Measurements from ENCODE around the gene MFAP2.

DNA sequence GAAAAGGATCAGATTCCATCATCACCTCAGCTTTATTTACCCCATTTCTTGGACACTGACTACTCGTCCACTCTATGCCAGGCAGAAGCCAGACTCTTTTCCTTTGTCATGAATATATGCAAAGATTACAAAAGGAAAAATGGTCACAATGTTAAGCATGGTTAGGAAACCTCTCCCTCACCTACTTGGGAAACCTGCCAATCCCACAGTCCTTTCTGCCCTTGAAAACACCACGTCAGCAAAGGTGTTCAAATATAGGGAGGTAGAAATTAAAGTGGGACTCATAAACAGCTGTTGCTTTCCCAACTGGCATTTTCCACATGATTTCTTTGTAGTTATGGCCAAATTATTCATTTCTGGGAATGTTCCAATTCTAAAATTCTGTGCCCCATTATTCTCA is 47.5 kb upstream of the MFAP2 start:
- TF ChIP-seq EP300 (IDR thresholded peaks at IDR 0.05; ENCODE audit: borderline replicate concordance): no peak
- TF ChIP-seq, protein P1, sequence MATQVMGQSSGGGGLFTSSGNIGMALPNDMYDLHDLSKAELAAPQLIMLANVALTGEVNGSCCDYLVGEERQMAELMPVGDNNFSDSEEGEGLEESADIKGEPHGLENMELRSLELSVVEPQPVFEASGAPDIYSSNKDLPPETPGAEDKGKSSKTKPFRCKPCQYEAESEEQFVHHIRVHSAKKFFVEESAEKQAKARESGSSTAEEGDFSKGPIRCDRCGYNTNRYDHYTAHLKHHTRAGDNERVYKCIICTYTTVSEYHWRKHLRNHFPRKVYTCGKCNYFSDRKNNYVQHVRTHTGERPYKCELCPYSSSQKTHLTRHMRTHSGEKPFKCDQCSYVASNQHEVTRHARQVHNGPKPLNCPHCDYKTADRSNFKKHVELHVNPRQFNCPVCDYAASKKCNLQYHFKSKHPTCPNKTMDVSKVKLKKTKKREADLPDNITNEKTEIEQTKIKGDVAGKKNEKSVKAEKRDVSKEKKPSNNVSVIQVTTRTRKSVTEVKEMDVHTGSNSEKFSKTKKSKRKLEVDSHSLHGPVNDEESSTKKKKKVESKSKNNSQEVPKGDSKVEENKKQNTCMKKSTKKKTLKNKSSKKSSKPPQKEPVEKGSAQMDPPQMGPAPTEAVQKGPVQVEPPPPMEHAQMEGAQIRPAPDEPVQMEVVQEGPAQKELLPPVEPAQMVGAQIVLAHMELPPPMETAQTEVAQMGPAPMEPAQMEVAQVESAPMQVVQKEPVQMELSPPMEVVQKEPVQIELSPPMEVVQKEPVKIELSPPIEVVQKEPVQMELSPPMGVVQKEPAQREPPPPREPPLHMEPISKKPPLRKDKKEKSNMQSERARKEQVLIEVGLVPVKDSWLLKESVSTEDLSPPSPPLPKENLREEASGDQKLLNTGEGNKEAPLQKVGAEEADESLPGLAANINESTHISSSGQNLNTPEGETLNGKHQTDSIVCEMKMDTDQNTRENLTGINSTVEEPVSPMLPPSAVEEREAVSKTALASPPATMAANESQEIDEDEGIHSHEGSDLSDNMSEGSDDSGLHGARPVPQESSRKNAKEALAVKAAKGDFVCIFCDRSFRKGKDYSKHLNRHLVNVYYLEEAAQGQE (IDR thresholded peaks at IDR 0.05; ENCODE audit: low read depth): no peak
- TF ChIP-seq ZBTB7A (IDR thresholded peaks at IDR 0.05; ENCODE audit: low read depth): no peak
